Neuron (in vitro differentiated cells): ENCODE results near the gene SEPTIN5.

Source experiments
- H2AFZ ChIP-seq: one replicate; pipeline ENCODE4 v1.6.1; 2013; ENCODE audit warnings: low read depth, mild to moderate bottlenecking, inconsistent platforms, low read length, moderate library complexity
- H3K27me3 ChIP-seq: one replicate; pipeline ENCODE4 v1.6.1; 2013; ENCODE audit warnings: low read length; ENCODE audit not compliant: insufficient read depth
- H3K36me3 ChIP-seq: one replicate; pipeline ENCODE4 v1.6.1; 2013; ENCODE audit warnings: low read length; ENCODE audit not compliant: insufficient read depth
- H3K4me1 ChIP-seq: one replicate; pipeline ENCODE4 v1.6.1; 2013; ENCODE audit warnings: low read length; ENCODE audit not compliant: insufficient read depth
- H3K4me3 ChIP-seq: 2 replicates; pipeline ENCODE4 v1.5.1; 2013; ENCODE audit warnings: mild to moderate bottlenecking, low read length, moderate library complexity
- H3K9me3 ChIP-seq: one replicate; pipeline ENCODE4 v1.6.1; 2013; ENCODE audit warnings: low read length

Gene SEPTIN5

GRCh38 chr22:19758896-19759426 lies 44.7 kb downstream of the SEPTIN5 start:
- peaks cover 90% of the 10 kb centered on the region for H3K27me3 ChIP-seq

GRCh38 chr22:19759427-19760057 lies 45.2 kb downstream of the SEPTIN5 start:
- peaks cover 7% of the 10 kb centered on the region for H3K4me1 ChIP-seq
- H3K4me3 ChIP-seq, result no peak overlapping the region
- peaks cover 90% of the 10 kb centered on the region for H3K27me3 ChIP-seq
- H2AFZ ChIP-seq, result no peak overlapping the region
- peaks cover 11% of the 10 kb centered on the region for H3K9me3 ChIP-seq
- no peaks in the 10 kb centered on the region for H3K36me3 ChIP-seq

More at GRCh38 chr22:19758896-19759426, 44.7 kb downstream of the SEPTIN5 start:
- Histone ChIP-seq H3K4me1 (peaks cover 7% of the 10 kb centered on the region), H3K36me3 (no peaks in the 10 kb centered on the region), H3K4me3 (no peak overlapping the region), H3K9me3 (peaks cover 10% of the 10 kb centered on the region), H2AFZ (no peak overlapping the region)

GRCh38 chr22:19760058-19760950 lies 46.0 kb downstream of the SEPTIN5 start, which contains the start of gene TBX1:
TBX1 (plus strand) TSS chr22:19760778; CDS start chr22:19760844, 66 bp downstream.
- H3K4me1 ChIP-seq, result peaks cover 6% of the 10 kb centered on the region
- no peak within 1 kb of the TSS for H3K4me3 ChIP-seq
- no peak within 1 kb of the TSS for H2AFZ ChIP-seq
- no peaks in the 10 kb centered on the region for H3K36me3 ChIP-seq
- H3K27me3 ChIP-seq, result peaks cover 90% of the 10 kb centered on the region
- peaks cover 11% of the 10 kb centered on the region for H3K9me3 ChIP-seq

- Histone ChIP-seq H3K4me3 (no peak overlapping the region), H3K36me3 (no peaks in the 10 kb centered on the region), H3K9me3 (peaks cover 11% of the 10 kb centered on the region), H3K27me3 (peaks cover 88% of the 10 kb centered on the region), H3K4me1 (peaks cover 3% of the 10 kb centered on the region), H2AFZ (no peak overlapping the region)
Observed at GRCh38 chr22:19760951-19761724, 46.8 kb downstream of the SEPTIN5 start.

- Histone ChIP-seq H3K9me3 (peaks cover 11% of the 10 kb centered on the region), H3K4me1 (peaks cover 3% of the 10 kb centered on the region), H3K4me3 (no peak overlapping the region), H2AFZ (no peak overlapping the region), H3K27me3 (peaks cover 88% of the 10 kb centered on the region), H3K36me3 (no peaks in the 10 kb centered on the region)
Observed at GRCh38 chr22:19761725-19762567, 47.6 kb downstream of the SEPTIN5 start.

GRCh38 chr22:19762568-19763457 lies 48.5 kb downstream of the SEPTIN5 start:
- Histone ChIP-seq H3K27me3 (peaks cover 88% of the 10 kb centered on the region), H3K36me3 (no peaks in the 10 kb centered on the region), H2AFZ (no peak overlapping the region), H3K9me3 (peaks cover 11% of the 10 kb centered on the region), H3K4me1 (peaks cover 7% of the 10 kb centered on the region), H3K4me3 (no peak overlapping the region)

- Histone ChIP-seq H3K4me3 (no peak overlapping the region), H3K27me3 (peaks cover 88% of the 10 kb centered on the region), H3K36me3 (no peaks in the 10 kb centered on the region), H3K9me3 (peaks cover 11% of the 10 kb centered on the region), H2AFZ (no peak overlapping the region), H3K4me1 (peaks cover 9% of the 10 kb centered on the region)
Observed at GRCh38 chr22:19763458-19764298, 49.4 kb downstream of the SEPTIN5 start.

- no peaks in the 10 kb centered on the region for H3K36me3 ChIP-seq
- H3K9me3 ChIP-seq, result peaks cover 11% of the 10 kb centered on the region
- H3K4me3 ChIP-seq, result no peak overlapping the region
- H3K27me3 ChIP-seq, result peaks cover 87% of the 10 kb centered on the region
- H3K4me1 ChIP-seq, result peaks cover 9% of the 10 kb centered on the region
- H2AFZ ChIP-seq, result no peak overlapping the region
Observed at GRCh38 chr22:19764299-19764593, 49.9 kb downstream of the SEPTIN5 start.

GRCh38 chr22:19764636-19765476 lies 50.6 kb downstream of the SEPTIN5 start:
- Histone ChIP-seq H3K36me3 (no peaks in the 10 kb centered on the region), H3K27me3 (peaks cover 87% of the 10 kb centered on the region)

GRCh38 chr22:19765477-19766239 lies 51.4 kb downstream of the SEPTIN5 start:
- H3K4me3 ChIP-seq, result no peak overlapping the region
- no peaks in the 10 kb centered on the region for H3K36me3 ChIP-seq
- peaks cover 93% of the 10 kb centered on the region for H3K27me3 ChIP-seq
- peaks cover 11% of the 10 kb centered on the region for H3K9me3 ChIP-seq
- H2AFZ ChIP-seq, result no peak overlapping the region
- peaks cover 9% of the 10 kb centered on the region for H3K4me1 ChIP-seq

More at GRCh38 chr22:19764636-19765476, 50.6 kb downstream of the SEPTIN5 start:
- no peak overlapping the region for H2AFZ ChIP-seq
- H3K4me3 ChIP-seq, result no peak overlapping the region
- peaks cover 9% of the 10 kb centered on the region for H3K4me1 ChIP-seq
- H3K9me3 ChIP-seq, result peaks cover 11% of the 10 kb centered on the region
